ENCODE measurements around the gene CYB5RL.
"Not testable (repeated sequence)": the region's sequence is repeated elsewhere in the genome, so short reads cannot be mapped to it uniquely, and the experiment has no call there.

CYB5RL gene, protein sequence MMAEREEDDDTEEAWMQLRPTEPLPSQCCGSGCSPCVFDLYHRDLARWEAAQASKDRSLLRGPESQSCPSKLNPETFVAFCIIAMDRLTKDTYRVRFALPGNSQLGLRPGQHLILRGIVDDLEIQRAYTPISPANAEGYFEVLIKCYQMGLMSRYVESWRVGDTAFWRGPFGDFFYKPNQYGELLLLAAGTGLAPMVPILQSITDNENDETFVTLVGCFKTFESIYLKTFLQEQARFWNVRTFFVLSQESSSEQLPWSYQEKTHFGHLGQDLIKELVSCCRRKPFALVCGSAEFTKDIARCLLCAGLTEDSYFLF

DNA sequence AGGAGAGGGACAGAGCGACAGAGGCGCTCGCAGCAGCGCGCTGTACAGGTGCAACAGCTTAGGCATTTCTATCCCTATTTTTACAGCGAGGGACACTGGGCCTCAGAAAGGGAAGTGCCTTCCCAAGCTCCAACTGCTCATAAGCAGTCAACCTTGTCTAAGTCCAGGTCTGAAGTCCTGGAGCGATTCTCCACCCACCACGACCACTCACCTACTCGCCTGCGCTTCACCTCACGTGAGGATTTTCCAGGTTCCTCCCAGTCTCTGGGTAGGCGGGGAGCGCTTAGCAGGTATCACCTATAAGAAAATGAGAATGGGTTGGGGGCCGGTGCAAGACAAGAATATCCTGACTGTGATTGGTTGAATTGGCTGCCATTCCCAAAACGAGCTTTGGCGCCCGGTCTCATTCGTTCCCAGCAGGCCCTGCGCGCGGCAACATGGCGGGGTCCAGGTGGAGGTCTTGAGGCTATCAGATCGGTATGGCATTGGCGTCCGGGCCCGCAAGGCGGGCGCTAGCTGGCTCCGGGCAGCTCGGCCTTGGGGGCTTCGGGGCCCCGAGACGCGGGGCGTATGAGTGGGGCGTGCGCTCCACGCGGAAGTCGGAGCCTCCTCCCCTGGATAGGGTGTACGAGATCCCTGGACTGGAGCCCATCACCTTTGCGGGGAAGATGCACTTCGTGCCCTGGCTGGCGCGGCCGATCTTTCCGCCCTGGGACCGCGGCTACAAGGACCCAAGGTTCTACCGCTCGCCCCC is at the start of gene CYB5RL, which contains the start of gene MRPL37:
CYB5RL (minus strand) TSS at position 266 of the 754 bp plus-strand sequence. CDS start 4,414 bp downstream, outside the sequence.
MRPL37 (plus strand) TSS at position 403 of the 754 bp plus-strand sequence; CDS start at position 480, 77 bp downstream.
- DNase-seq (ENCODE audit: low read depth in 2 of 2) = peak; percentile 81 to 82

DNA sequence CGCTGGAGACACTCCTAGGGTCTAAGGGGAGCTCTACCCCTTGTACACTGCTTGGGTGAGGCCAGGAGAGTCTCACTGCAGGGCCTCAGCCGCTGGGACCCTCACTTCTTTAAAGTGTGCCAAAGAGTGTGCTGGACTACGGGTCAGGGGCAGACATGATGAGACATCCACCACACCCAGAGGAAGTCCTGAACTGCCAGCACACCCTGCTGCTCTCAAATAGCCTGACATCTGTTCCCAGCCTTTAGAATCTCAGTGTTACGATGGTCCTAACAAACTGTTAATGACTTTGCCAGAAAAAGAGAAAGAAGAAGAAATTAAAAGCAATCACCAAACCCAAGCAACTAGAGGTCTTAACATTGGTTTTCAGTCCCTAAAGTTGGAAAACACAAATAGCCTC is 49.1 kb upstream of the CYB5RL start:
- no peak for DNase-seq (ENCODE audit: low read depth in 2 of 2)

DNA sequence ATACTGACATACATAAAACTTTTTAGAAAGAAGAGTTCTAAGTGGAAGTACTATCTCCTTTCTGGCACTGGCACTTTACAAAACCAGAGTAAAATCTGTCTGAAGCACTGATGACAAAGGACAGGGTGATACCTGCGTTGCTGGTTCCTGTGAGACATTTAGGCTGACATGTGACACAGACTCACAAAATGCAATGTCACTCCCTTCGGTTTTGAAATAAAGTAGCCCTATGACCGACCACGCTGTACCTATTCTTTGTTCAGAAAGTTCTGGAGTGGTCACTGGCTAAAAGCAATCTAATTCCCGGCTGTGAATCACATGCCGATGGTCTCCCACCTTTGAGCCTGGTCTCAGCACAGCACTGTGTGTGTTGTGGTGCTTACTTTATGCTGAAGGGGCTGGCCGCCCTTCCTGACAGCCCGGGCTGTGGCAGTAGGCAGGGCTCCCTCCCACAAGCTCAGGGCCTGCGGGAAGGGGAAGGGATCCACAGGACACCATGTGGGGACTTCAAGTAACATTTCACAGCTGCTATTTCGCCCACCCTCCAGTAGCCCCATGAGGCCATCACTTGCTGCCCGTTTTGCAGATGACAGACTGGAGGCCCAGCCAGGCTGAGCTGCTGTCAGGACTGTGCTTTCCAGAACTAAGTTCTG is 48.2 kb upstream of the CYB5RL start:
- no peak for DNase-seq (ENCODE audit: low read depth in 2 of 2)

DNA sequence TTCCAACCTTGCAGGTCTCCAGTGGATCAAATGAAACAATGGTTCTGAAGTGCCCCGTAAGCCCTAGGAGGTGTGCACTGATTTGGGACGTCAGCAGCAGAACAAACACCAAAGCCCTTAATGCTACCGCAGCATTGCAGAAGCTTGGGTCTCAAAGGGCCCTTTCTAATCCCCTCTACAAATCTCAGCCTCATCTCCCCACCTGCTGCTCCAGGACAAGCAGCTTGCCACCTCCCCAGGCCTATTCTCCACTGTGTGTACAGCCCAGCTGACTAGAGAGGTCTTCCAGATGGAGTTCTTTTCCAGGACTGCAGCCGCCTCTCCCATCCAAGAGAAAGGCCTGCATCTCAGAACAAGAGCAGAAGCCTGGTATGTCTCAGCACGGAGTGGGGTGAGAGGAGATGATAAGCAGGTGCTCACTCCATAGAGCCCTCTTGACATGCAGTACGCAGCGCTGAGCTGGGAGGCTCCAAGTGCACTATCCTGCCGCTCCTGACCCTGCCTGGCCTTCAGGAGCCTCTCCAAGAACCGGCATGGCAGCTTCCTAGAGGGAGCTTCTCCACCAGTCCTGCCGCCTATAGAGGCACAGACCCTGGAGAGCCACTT is 46.4 kb upstream of the CYB5RL start:
- no peak for DNase-seq (ENCODE audit: low read depth in 2 of 2)

DNA sequence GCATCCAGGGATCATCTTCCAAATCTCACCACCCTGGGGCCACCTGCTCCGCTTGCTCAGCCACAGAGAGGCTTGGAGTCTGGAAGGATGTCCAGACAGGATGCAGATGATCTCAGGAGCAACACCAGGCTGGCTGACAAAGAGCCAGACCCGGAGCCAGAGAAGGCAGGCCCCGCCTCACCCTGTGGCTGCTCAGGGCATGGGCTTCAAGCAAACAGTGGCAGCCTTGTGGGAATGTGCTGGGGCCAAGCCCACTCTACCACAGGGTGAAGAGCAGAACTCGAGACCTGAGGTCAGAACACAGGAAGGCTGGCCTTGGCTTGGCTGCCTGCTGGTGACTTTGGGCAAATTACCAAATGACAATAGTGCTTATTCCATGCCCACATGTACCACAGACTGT is 45.7 kb upstream of the CYB5RL start:
- DNase-seq (ENCODE audit: low read depth in 2 of 2) = no peak

DNA sequence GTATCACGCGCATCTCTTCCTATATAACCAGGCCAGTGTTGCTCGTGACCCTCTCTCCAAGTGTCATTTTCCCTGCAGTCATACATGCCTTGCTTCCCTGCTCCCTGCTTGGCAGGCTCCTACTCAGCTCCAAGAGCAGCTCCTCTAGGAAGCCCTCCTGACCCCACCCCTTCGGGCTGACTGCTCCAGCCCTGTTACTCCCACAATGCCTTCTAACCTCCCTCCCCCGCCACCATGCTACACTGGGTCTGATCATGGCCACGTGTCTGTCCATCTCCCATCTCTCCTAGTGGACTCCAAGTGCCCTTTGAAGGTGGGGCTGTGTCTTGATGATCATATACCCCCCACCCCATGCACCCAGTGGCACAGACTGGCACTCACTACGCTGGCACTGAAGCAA is 44.8 kb upstream of the CYB5RL start:
- no peak for DNase-seq (ENCODE audit: low read depth in 2 of 2)

DNA sequence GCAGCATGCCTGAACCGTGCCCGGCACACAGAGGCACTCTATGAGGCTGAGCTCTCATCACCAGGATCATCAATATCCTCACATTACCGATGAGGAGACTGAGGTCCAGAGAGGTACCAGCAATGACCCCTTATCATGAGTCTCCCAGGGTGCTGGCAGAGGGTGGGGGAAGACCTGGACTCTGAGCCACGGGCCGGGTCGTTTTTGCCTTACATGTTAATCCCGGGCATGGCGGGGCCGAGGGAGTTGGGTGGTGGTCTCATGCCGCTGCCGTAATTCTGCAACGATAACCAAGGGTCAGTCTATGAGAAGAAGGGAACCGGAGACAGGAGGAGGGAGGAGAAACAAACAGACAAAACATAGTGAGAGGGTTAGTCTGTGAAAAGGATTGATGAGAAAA is 43.2 kb upstream of the CYB5RL start:
- DNase-seq (ENCODE audit: low read depth in 2 of 2) = no peak

DNA sequence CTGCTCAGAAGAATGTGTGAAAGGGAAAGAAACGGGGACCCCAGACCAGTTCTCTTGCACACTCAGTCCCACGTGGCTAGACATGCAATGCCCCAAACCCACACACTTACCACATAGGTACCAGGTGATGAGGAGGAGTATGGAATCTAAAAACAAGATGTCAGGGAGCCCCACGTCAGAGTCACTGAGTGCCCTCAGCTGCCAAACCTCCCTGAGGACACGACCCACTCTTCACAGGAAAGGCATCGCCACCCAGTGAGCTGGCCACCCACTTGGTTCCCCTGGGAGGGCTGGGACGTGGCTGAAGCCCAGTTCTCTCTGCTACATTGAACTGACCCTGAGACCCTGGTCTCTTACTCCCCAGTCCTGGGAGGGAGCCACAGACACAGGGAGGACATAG is 41.5 kb upstream of the CYB5RL start:
- no peak for DNase-seq (ENCODE audit: low read depth in 2 of 2)

DNA sequence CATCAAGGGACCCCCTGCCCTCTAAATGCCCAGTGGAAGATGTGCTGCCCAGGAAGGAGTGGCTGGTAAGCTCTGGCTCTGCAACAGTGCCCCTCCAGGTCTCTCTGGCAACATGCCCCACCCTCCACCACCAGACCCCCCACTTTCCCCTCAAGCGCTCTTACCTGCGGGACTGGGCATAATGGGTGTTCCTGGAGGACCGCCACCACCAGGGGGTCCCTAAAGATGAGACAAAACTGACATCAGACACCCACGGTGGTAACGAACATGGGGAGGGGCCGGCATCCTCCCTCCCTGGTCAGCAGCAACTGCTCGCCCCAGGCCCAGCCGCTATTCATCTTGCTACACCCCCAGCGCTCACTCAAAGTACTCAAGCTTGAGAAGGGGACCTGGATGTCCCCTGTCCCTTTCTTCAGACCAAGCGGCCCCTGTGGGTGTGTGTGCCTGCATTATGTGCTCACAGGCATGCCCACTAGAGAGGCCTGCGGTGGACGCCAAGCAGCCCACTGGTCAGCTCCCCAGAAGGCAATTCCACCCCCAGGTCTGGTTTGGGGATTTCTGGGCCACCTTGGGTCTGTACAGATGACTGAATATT is 41.0 kb upstream of the CYB5RL start:
- DNase-seq (ENCODE audit: low read depth in 2 of 2) = no peak

DNA sequence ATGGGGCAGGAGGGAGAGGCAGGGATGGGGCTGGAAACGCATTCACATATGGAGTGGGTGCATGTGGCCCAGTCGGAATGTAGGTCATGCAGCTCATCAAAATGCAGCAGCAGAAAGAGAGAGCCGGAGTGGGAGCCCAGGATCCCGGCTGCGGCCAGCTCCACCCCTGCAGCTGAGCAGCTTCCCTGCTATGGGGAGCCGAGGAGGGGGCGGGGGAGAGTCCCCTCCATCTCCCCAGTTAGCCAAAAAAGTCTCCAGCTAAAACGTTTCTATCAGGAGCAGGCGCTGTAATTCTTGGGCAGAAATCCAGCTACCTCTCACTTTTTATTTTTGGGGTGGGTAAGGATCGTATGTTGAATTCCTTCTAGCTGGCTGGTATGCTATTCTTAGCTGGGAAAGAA is 39.8 kb upstream of the CYB5RL start:
- DNase-seq (ENCODE audit: low read depth in 2 of 2) = no peak

DNA sequence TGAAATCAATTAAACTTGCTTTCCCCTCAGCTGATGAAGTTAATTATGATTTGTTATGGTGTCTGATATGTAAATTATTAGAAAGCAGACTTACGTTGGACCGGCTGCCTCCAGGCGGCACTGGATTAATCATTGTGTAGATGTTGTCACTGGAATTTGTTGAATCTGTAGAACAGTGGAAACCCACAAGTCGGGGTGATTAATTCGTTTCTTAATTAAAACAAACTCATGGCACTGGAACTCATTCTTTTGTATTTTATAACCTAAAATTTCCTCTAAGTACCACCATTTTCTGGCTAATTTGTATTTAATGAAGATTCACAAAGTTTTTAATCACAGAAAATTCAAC is 39.2 kb upstream of the CYB5RL start:
- DNase-seq (ENCODE audit: low read depth in 2 of 2) = no peak

DNA sequence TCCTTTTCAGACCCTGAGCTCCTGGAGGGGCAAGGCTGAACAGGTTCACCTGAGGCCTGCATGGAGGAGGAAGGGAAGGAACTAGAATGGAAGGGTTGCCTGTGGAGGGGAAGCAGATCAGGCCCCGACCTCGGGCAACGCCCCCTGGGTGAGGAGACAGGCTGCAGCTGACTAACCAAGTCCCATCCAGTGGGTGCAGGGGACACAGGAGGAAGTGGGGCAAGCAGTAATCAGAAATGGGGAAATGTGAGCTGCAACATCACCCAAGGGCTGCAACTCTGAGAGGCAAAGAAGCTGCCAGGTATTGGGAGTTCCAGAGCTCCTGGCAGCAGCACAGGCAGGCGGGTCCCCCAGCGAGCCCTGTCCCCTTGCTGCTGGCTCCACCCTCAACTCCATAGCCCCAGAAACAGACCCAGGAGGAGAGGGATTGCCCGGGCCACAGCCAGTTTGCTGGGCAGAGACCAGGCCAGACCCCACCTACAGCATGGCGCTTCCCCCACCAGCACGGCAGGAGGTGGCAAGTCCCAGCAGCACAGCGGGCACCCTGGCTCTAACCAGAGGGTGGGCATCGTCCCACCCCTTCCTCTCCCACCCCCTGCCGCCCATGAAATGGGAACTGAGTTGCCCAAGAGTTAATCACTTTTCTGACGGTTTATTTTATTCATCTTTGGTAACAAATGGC is 38.7 kb upstream of the CYB5RL start:
- no peak for DNase-seq (ENCODE audit: low read depth in 2 of 2)

DNA sequence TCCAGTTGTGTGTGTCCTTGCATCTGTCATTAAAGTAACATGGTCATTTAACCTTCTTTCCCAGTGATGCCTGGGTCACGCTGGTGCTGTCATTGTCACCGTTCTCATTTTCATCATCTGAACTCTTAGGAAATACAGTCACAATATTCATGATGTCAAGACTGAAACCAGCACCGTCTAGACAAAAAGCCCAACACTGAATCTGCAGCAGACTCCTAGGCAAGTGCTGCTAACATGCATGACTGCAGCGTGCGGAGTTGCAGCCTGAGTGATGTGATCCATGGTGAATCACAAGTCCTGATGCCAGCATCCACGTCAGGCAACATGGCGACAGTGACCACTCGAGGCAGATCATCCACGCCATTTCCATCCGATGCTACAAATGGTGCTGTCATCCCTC is 37.8 kb upstream of the CYB5RL start:
- DNase-seq (ENCODE audit: low read depth in 2 of 2) = no peak

DNA sequence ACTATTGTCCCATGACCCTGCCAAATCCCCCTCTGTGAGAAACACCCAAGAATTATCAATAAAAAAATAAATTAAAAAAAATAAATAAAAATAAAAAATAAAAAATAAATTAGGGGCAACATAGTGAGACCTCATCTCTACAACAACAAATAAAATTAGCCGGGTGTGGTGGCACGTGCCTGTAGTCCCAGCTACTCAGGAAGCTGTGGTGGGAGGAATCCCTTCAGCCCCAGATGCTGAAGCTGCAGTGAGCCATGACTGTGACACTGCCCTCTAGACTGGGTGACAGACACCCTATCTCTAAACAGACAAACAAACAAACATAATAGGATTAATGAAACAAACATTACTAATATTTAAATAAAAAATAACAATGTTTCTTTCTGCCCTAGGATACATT is 34.5 kb upstream of the CYB5RL start:
- DNase-seq (ENCODE audit: low read depth in 2 of 2) = no peak

DNA sequence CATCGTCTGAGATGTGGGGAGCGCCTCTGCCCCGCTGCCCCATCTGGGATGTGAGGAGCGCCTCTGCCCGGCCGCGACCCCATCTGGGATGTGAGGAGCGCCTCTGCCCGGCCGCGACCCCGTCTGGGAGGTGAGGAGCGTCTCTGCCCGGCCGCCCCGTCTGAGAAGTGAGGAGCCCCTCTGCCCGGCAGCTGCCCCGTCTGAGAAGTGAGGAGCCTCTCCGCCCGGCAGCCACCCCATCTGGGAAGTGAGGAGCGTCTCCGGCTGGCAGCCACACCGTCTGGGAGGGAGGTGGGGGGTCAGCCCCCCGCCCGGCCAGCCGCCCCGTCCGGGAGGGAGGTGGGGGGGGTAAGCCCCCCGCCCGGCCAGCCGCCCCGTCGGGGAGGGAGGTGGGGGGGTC is 33.4 kb upstream of the CYB5RL start:
- not testable (repeated sequence) for DNase-seq (ENCODE audit: low read depth in 2 of 2)

DNA sequence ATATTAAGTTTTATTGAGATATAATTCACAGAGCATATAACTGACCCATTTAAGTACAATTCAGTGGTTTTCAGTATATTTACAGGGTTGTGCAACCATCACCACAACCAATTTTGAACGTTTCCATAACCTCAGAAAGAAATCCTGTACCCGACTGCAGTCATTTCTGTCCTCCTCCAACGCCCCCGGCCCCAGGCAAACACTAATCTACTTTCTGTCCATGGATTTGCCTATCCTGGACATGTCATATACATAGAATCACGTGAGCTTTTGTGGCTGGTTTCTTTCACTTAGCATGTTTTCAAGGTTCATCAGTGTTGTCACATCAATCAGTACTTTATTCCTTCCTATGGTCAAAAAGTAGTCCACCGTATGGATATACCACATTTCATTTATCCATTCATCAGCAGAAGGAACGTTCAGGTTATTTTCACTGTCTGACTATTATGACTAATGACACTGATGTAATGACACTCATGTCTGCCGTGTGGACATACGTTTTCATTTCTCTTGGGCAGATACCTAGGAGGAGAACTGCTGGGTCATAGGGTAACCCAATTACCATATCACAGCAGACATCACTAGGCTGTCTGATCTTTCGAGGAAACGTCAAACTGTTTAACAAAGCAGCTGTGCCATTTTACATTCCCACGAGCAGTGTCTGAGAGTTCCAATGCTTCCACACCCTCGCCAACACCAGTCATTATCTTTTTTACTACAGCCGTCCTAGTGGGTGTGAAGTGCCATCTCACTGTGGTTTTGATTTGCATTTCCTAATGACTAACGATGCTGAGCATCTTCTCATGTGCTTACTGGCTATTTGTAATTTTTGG is 30.9 kb upstream of the CYB5RL start:
- DNase-seq (ENCODE audit: low read depth in 2 of 2) = peak; percentile 46 to 54

DNA sequence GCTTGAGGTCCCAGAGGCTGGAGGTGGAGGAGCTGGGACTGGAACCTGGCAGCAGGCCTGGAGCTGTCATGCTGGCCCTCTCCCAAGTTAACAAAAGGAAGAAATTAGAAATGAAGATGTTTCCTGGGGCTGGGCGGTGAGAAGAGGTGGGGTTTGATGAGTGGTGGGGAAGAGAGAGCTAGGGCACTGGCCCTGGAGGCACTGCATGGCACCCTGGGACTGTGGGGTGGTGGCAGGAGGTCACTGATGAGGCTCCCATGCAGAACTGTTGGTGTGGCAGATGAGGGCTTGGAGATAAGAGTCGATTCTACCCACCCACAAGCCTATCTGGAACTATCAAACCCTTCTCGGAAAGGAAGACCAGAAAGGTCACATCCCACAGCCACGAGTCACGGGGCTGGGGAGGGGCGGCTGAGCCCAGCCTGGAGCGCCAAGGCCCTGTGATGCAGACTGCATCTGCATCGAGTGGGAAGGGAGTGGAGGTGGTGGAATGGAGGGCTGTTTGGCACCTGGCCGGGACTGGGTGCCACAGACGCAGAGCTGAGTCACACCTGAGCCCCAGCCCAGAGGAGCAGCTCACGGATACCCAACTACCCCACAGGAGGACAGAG is 29.6 kb upstream of the CYB5RL start:
- DNase-seq (ENCODE audit: low read depth in 2 of 2) = peak; percentile 23 to 41

DNA sequence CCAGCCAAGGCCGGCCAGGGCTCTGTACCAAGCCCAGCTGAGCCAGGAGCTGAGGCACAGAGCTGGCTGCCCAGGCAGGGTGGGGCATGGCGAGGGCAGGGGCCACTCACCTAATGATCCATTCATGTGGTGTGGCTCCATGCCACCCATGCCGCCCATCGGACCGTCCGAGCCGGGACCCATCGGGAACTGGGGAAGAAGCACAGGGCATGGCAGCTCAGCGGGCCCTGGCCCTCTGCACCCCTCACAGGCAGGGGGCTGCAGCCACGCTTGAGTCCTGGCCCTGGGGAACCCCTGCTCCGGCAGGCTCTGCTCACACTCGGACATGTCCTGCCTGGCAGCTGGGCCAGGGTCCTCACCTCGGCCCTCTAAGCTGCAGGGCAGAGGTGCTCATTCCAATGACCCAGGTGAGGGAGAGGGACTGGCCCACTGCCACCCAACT is 28.8 kb upstream of the CYB5RL start:
- no peak for DNase-seq (ENCODE audit: low read depth in 2 of 2)

DNA sequence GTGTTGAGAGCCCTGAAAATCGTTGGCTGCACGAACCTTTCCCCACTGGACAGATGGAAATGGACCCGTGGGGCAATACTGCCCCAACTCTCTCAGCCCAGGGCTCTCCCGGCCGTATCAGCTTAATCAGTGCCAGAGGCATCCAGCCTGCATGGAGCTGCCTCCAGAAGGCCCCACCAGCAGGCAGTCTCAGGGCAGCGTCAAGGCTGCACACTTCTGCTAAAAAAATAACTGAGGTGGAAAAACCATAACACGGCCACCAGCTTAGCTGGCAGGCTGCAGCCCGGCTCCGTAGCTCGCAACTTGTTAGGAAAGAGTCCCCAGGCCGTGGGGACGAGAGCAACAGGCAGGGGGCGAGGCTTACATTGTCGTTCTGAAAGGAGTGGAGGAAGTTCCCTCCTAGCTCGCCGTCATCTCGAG is 28.1 kb upstream of the CYB5RL start:
- DNase-seq (ENCODE audit: low read depth in 2 of 2) = no peak

DNA sequence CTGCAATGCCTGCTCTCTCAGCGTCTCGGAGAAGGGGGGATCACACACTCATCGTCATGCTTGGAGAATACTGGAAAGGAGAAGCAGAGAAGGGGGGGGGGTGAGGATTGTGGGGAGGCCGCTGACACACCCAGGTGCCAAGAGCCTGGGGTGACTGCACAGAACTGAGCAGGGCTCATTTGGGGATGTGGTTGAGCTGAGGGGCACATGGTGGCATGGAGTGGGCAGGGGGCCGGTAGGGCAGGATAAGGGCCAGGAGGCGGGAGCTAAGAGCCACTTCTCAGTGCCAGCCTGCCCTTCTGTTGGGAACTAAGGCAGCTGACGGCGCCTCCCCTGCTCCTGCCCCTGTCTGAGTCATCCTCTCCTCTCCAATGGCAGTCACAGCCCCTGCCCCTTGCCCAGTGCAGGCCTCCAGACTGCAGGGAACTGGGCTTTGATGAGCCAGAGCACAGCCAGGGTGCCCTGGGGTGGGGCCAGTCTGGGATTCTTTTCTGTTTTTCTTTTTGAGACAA is 27.3 kb upstream of the CYB5RL start:
- no peak for DNase-seq (ENCODE audit: low read depth in 2 of 2)
